CD8-positive, alpha-beta T cell (primary cell): Measurements from ENCODE around the gene BRSK2. TPM values are rescaled to one million over a fixed set of nuclear protein-coding genes. Genes with fewer than 3 reads are reported as not detected.

Experiments used
- total RNA-seq, 46 experiments: library from RNA in 2 of 46; stranded (reverse) in 2 of 46; gene quantifications; one replicate each; pipeline ENCODE4 v1.2.3 and lab custom pipeline; 2021 to 2026

The BRSK2 gene
- total RNA-seq, 2 experiments from 2014 or later = 0.19 to 0.31 TPM

Other genes with a start within 250 kb of the BRSK2 start
- gene MUC5AC, start 232.0 kb upstream of the BRSK2 start, total RNA-seq = not detected
- not detected for gene MUC5B, start 166.9 kb upstream of the BRSK2 start, total RNA-seq
- gene TOLLIP, start 80.3 kb upstream of the BRSK2 start, total RNA-seq = 10 to 100 TPM; 36.2 to 40.9 TPM
- gene MOB2, start 96.8 kb downstream of the BRSK2 start, total RNA-seq = 10 to 100 TPM; 33.2 to 37.3 TPM
- 100 to 1,000 TPM; 123 to 130 TPM for gene DUSP8, start 182.3 kb downstream of the BRSK2 start, total RNA-seq
- not detected for gene KRTAP5-1, start 195.3 kb downstream of the BRSK2 start, total RNA-seq
- gene KRTAP5-2, start 208.4 kb downstream of the BRSK2 start, total RNA-seq = not detected
- gene KRTAP5-3, start 218.5 kb downstream of the BRSK2 start, total RNA-seq = not detected
- gene KRTAP5-4, start 232.2 kb downstream of the BRSK2 start, total RNA-seq = not detected
- gene KRTAP5-5, start 239.8 kb downstream of the BRSK2 start, total RNA-seq = not detected